ENCODE results near the gene CDK6.

Gene CDK6

DNA sequence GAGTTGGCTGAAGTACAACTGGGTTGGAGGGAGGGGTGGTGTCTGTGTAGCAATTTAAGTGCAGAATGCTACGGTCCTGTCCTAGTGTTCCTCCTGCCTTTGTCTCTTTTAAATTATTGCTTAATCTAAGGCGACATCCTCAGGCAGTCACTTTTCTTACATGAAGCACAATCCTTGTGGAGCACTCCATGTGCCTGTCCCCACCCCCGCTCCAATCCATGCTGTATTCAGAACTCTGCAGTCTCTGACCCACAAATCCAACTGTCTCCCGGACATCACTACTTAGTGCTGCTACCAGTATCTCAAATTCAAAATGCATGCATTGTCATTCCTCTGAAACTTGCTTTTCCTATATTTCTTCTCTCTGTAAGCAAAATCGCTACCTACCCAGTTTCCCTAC, 154.7 kb downstream of the CDK6 start:
- no peaks in the 10 kb centered on the region for H3K9me3 ChIP-seq (ENCODE audit: control extremely low read depth in 1 of 5, control insufficient read depth in 4 of 5, insufficient read depth in 2 of 5, low read depth in 1 of 5, low read length in 4 of 5)
- peak overlapping the region; percentile 10 to 65 for H3K27ac ChIP-seq (ENCODE audit: insufficient read depth in 1 of 2, low read depth in 1 of 2, low read length in 2 of 2, poor library complexity in 1 of 2, severe bottlenecking in 2 of 2)
- H3K27me3 ChIP-seq (replicated peaks in 2 of 5; ENCODE audit: control insufficient read depth in 4 of 5, insufficient read depth in 5 of 5, low read length in 4 of 5), result no peaks in the 10 kb centered on the region
- POLR2A ChIA-PET, result no interaction called here
- peaks cover 17 to 58% (median 31%) of the 10 kb centered on the region in 4 experiments for H3K36me3 ChIP-seq (ENCODE audit: control insufficient read depth in 4 of 4, insufficient read depth in 4 of 4, low read length in 3 of 4)
- no peak for DNase-seq
- 96% methylated on average over 4 of the region's 5 CpGs for WGBS (ENCODE audit: insufficient coverage)
- no peak overlapping the region for H3K4me3 ChIP-seq (ENCODE audit: control insufficient read depth in 1 of 7, extremely low read depth in 1 of 7, insufficient read depth in 4 of 7, low read depth in 2 of 7, low read length in 6 of 7)
- CTCF ChIA-PET, result interaction anchor here (0.9 to 2.2 kb wide), 6 partner anchors 8 to 61 kb away, joined by 3 to 12 read pairs (median 3); no protein-coding TSS in a partner anchor
- peaks cover 13 to 64% (median 32%) of the 10 kb centered on the region in 4 experiments for H3K4me1 ChIP-seq (ENCODE audit: control extremely low read depth in 1 of 4, control insufficient read depth in 4 of 4, insufficient read depth in 4 of 4, low read length in 3 of 4)

DNA sequence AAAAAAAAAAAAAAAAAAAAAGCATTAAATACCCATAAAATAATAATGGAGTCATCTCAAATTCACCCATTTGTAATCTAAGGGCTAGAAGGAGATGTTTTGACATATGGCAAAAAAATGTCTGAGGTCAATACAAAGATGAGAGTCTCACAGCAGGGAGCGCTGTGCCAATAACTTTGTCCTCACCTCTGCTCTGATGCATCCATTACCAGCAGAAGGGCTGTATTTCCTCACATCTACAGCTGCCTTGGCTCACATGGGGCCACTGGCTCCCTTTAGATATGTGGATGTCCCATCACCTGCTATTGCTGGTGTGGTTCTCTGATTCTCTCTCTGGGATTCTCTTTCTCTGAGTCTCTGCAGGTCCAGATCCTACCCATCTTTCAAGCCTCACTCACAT, 155.9 kb downstream of the CDK6 start:
- no peak for DNase-seq
- ChIA-PET POLR2A (no interaction called here), CTCF (interaction anchor here (0.7 to 2.2 kb wide), 9 partner anchors 9 to 157 kb away, joined by 3 to 12 read pairs (median 3); no protein-coding TSS in a partner anchor)
- H3K9me3 ChIP-seq (ENCODE audit: control extremely low read depth in 1 of 5, control insufficient read depth in 4 of 5, insufficient read depth in 2 of 5, low read depth in 1 of 5, low read length in 4 of 5), result no peaks in the 10 kb centered on the region
- H3K36me3 ChIP-seq (ENCODE audit: control insufficient read depth in 4 of 4, insufficient read depth in 4 of 4, low read length in 3 of 4), result peaks cover 17 to 58% (median 29%) of the 10 kb centered on the region in 4 experiments
- peaks cover 12 to 56% (median 30%) of the 10 kb centered on the region in 4 experiments for H3K4me1 ChIP-seq (ENCODE audit: control extremely low read depth in 1 of 4, control insufficient read depth in 4 of 4, insufficient read depth in 4 of 4, low read length in 3 of 4)
- no peak overlapping the region for H3K4me3 ChIP-seq (ENCODE audit: control insufficient read depth in 1 of 7, extremely low read depth in 1 of 7, insufficient read depth in 4 of 7, low read depth in 2 of 7, low read length in 6 of 7)
- no peaks in the 10 kb centered on the region for H3K27me3 ChIP-seq (replicated peaks in 2 of 5; ENCODE audit: control insufficient read depth in 4 of 5, insufficient read depth in 5 of 5, low read length in 4 of 5)
- WGBS (ENCODE audit: insufficient coverage), result 100% methylated on average over 1 of the region's 1 CpG
- H3K27ac ChIP-seq (ENCODE audit: insufficient read depth in 1 of 2, low read depth in 1 of 2, low read length in 2 of 2, poor library complexity in 1 of 2, severe bottlenecking in 2 of 2), result no peak overlapping the region

DNA sequence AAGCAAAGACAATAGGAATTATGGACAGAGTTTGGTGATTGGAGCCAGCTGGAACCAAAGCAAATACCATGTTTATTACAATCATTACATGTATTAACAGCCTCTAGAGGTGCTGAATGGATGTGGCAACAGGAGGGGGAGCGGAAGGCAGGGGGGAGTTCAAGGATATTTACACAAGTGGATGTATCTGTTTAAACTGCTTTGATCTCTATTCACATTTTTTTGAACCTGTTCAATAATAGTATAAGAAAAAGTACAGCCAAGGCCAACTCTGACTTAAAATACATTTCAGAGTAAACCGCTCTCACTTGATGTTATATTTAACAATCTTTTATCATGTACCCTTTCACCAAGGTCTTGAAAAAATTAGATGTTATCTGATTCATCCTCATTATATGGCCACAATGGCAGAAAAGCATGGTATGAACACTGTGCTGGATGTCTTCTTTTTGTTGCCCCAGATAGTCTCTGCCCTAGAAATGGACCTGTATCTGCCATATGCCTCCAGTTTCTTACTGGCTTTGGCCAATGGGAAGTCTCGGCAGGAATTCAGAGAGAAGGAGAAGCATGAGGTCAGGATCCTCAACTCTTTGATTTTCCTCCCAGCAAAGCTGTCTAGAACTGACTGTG, 158.0 kb downstream of the CDK6 start:
- ChIA-PET CTCF (interaction anchor here (1.4 kb wide), 1 partner anchor 57 kb away, joined by 3 read pairs; no protein-coding TSS in a partner anchor), POLR2A (no interaction called here)
- Histone ChIP-seq H3K27me3 (replicated peaks in 2 of 5; ENCODE audit: control insufficient read depth in 4 of 5, insufficient read depth in 5 of 5, low read length in 4 of 5) (no peaks in the 10 kb centered on the region), H3K4me1 (ENCODE audit: control extremely low read depth in 1 of 4, control insufficient read depth in 4 of 4, insufficient read depth in 4 of 4, low read length in 3 of 4) (peaks cover 5 to 39% (median 22%) of the 10 kb centered on the region in 4 experiments), H3K36me3 (ENCODE audit: control insufficient read depth in 4 of 4, insufficient read depth in 4 of 4, low read length in 3 of 4) (peaks cover 20 to 57% (median 27%) of the 10 kb centered on the region in 4 experiments), H3K4me3 (ENCODE audit: control insufficient read depth in 1 of 7, extremely low read depth in 1 of 7, insufficient read depth in 4 of 7, low read depth in 2 of 7, low read length in 6 of 7) (no peak overlapping the region), H3K9me3 (ENCODE audit: control extremely low read depth in 1 of 5, control insufficient read depth in 4 of 5, insufficient read depth in 2 of 5, low read depth in 1 of 5, low read length in 4 of 5) (no peaks in the 10 kb centered on the region), H3K27ac (ENCODE audit: insufficient read depth in 1 of 2, low read depth in 1 of 2, low read length in 2 of 2, poor library complexity in 1 of 2, severe bottlenecking in 2 of 2) (peak overlapping the region in 1 of 2 experiments; percentile 3)
- WGBS (ENCODE audit: insufficient coverage), result 100% methylated on average over 1 of the region's 3 CpGs
- DNase-seq, result no peak

GRCh38 chr7:92674379-92674778, 162.0 kb downstream of the CDK6 start:
- ChIA-PET CTCF (interaction anchor here (0.7 to 2.3 kb wide), 9 partner anchors 9 to 383 kb away, joined by 3 to 8 read pairs (median 4); no protein-coding TSS in a partner anchor), POLR2A (interaction anchor here (0.6 kb wide), 1 partner anchor 81 kb away, joined by 3 read pairs; no protein-coding TSS in a partner anchor)
- DNase-seq, result no peak
- H3K9me3 ChIP-seq (ENCODE audit: control extremely low read depth in 1 of 5, control insufficient read depth in 4 of 5, insufficient read depth in 2 of 5, low read depth in 1 of 5, low read length in 4 of 5), result peaks cover 0 to 2% (median 0%) of the 10 kb centered on the region in 5 experiments
- H3K4me3 ChIP-seq (ENCODE audit: control insufficient read depth in 1 of 7, extremely low read depth in 1 of 7, insufficient read depth in 4 of 7, low read depth in 2 of 7, low read length in 6 of 7), result no peak overlapping the region
- H3K27ac ChIP-seq (ENCODE audit: insufficient read depth in 1 of 2, low read depth in 1 of 2, low read length in 2 of 2, poor library complexity in 1 of 2, severe bottlenecking in 2 of 2), result peak overlapping the region in 1 of 2 experiments; percentile 20
- H3K36me3 ChIP-seq (ENCODE audit: control insufficient read depth in 4 of 4, insufficient read depth in 4 of 4, low read length in 3 of 4), result peaks cover 27 to 67% (median 39%) of the 10 kb centered on the region in 4 experiments
- peaks cover 0 to 19% (median 12%) of the 10 kb centered on the region in 4 experiments for H3K4me1 ChIP-seq (ENCODE audit: control extremely low read depth in 1 of 4, control insufficient read depth in 4 of 4, insufficient read depth in 4 of 4, low read length in 3 of 4)
- no peaks in the 10 kb centered on the region for H3K27me3 ChIP-seq (replicated peaks in 2 of 5; ENCODE audit: control insufficient read depth in 4 of 5, insufficient read depth in 5 of 5, low read length in 4 of 5)

DNA sequence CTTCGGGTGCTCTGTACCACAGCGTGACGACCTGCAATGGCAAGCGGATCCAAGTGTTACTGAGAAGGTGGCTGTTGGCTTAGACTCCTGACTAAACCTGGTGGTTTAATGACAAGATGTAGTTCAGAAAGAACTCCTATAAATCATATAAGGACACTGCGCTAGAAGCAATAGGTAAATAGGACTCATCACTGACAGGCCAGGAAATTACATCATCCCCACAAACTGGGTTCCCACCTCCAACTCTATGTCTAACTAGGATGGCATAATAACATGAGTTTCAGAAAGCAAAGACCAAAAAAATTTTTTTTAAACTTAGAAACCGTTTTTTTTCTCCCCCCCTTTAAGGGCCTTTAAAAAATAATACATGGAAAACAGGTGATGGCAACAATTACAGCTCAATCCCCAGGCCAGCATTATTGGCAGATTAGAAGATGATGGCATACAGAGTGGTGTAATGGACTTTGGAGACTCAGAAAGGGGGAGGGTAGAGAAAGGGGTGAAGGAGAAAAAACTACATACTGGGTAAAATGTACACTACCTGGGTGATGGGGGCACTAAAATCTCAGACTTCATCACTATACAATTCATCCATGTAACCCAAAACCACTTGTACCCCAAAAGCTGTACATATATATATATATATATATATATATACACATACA, 164.7 kb downstream of the CDK6 start:
- Histone ChIP-seq H3K36me3 (ENCODE audit: control insufficient read depth in 4 of 4, insufficient read depth in 4 of 4, low read length in 3 of 4) (peaks cover 23 to 70% (median 49%) of the 10 kb centered on the region in 4 experiments), H3K9me3 (ENCODE audit: control extremely low read depth in 1 of 5, control insufficient read depth in 4 of 5, insufficient read depth in 2 of 5, low read depth in 1 of 5, low read length in 4 of 5) (peaks cover 0 to 2% (median 0%) of the 10 kb centered on the region in 5 experiments), H3K4me1 (ENCODE audit: control extremely low read depth in 1 of 4, control insufficient read depth in 4 of 4, insufficient read depth in 4 of 4, low read length in 3 of 4) (peaks cover 0 to 15% (median 7%) of the 10 kb centered on the region in 4 experiments), H3K4me3 (ENCODE audit: control insufficient read depth in 1 of 7, extremely low read depth in 1 of 7, insufficient read depth in 4 of 7, low read depth in 2 of 7, low read length in 6 of 7) (no peak overlapping the region), H3K27me3 (replicated peaks in 2 of 5; ENCODE audit: control insufficient read depth in 4 of 5, insufficient read depth in 5 of 5, low read length in 4 of 5) (no peaks in the 10 kb centered on the region), H3K27ac (ENCODE audit: insufficient read depth in 1 of 2, low read depth in 1 of 2, low read length in 2 of 2, poor library complexity in 1 of 2, severe bottlenecking in 2 of 2) (peak overlapping the region in 1 of 2 experiments; percentile 39)
- 100% methylated on average over 4 of the region's 6 CpGs for WGBS (ENCODE audit: insufficient coverage)
- ChIA-PET CTCF (no interaction called here), POLR2A (no interaction called here)
- no peak for DNase-seq

DNA sequence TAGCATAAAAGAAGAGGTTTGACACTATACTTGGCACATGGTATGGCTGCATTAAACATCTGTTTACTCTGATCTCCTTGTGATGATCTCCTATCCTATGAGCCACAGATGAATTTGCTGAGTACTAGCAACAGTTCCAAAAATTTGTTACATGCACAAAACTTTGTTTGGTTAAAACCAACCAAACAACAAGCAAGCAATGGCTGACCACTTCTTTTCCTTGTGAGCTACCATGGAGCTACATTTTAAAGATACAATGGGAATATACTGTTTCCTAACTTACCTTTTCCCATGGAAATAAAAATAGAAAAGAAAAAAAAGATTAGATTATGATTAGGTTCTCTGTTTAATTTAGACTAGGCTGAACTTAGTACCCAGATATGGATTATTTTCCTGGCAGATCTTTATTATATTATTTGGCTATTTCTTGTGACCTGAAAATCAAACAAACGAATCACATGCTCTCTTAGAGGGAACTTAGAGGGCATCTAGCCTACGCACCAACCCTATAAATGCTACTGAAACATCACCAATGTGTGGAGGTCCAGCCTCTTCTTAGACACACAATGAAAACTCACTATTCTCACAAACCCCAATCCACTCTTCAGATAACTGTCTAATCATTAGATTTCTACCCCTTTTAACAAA, 166.0 kb downstream of the CDK6 start:
- H3K36me3 ChIP-seq (ENCODE audit: control insufficient read depth in 4 of 4, insufficient read depth in 4 of 4, low read length in 3 of 4), result peaks cover 30 to 79% (median 58%) of the 10 kb centered on the region in 4 experiments
- H3K4me1 ChIP-seq (ENCODE audit: control extremely low read depth in 1 of 4, control insufficient read depth in 4 of 4, insufficient read depth in 4 of 4, low read length in 3 of 4), result peaks cover 0 to 23% (median 8%) of the 10 kb centered on the region in 4 experiments
- H3K27ac ChIP-seq (ENCODE audit: insufficient read depth in 1 of 2, low read depth in 1 of 2, low read length in 2 of 2, poor library complexity in 1 of 2, severe bottlenecking in 2 of 2), result no peak overlapping the region
- H3K9me3 ChIP-seq (ENCODE audit: control extremely low read depth in 1 of 5, control insufficient read depth in 4 of 5, insufficient read depth in 2 of 5, low read depth in 1 of 5, low read length in 4 of 5), result peaks cover 0 to 2% (median 0%) of the 10 kb centered on the region in 5 experiments
- ChIA-PET CTCF (no interaction called here), POLR2A (no interaction called here)
- DNase-seq, result no peak
- no peak overlapping the region for H3K4me3 ChIP-seq (ENCODE audit: control insufficient read depth in 1 of 7, extremely low read depth in 1 of 7, insufficient read depth in 4 of 7, low read depth in 2 of 7, low read length in 6 of 7)
- H3K27me3 ChIP-seq (replicated peaks in 2 of 5; ENCODE audit: control insufficient read depth in 4 of 5, insufficient read depth in 5 of 5, low read length in 4 of 5), result no peaks in the 10 kb centered on the region
- WGBS (ENCODE audit: insufficient coverage), result 100% methylated on average over 1 of the region's 2 CpGs

All from common myeloid progenitor, CD34-positive (primary cell).